Fibroblast of pulmonary artery (primary cell): Measurements from ENCODE around the gene ZNF516.
A peak's percentile ranks its signal among the peaks of the same experiment; 100 is the strongest.

ENCODE experiments used
- DNase-seq: peaks from one replicate; pipeline ENCODE4 v3.0.0-alpha.2; 2010; ENCODE audit warnings: low read depth
- H3K4me3 ChIP-seq: replicated peaks from 2 replicates; pipeline ENCODE4 v1.5.1; 2011; ENCODE audit warnings: low read depth, mild to moderate bottlenecking, control low read depth, low read length, moderate library complexity
- TF ChIP-seq, protein P1 (sequence below): IDR thresholded peaks from 2 replicates; pipeline ENCODE4 v1.5.1; 2011; ENCODE audit warnings: mild to moderate bottlenecking, control low read depth, low read length, inconsistent platforms; ENCODE audit errors: missing control alignments

The ZNF516 gene

DNA sequence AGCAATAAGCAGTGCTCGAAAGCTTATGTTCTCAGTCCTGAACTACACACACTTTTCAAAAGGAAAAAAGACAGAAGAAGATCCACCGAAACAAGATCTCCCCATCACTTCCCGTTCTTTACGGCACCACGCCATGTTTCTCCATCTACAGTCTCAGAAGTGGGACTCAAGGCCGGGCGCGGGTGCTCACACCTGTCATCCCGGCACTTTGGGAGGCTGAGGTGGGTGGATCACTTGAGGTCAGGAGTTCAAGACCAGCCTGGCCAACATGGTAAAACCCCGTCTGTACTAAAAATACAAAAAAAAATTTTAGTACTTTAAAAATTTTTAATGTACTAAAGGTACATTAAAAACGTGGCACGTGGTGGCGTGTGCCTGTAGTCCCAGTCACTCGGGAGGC, 31.2 kb downstream of the ZNF516 start:
- DNase-seq = no peak
- TF ChIP-seq, protein P1, sequence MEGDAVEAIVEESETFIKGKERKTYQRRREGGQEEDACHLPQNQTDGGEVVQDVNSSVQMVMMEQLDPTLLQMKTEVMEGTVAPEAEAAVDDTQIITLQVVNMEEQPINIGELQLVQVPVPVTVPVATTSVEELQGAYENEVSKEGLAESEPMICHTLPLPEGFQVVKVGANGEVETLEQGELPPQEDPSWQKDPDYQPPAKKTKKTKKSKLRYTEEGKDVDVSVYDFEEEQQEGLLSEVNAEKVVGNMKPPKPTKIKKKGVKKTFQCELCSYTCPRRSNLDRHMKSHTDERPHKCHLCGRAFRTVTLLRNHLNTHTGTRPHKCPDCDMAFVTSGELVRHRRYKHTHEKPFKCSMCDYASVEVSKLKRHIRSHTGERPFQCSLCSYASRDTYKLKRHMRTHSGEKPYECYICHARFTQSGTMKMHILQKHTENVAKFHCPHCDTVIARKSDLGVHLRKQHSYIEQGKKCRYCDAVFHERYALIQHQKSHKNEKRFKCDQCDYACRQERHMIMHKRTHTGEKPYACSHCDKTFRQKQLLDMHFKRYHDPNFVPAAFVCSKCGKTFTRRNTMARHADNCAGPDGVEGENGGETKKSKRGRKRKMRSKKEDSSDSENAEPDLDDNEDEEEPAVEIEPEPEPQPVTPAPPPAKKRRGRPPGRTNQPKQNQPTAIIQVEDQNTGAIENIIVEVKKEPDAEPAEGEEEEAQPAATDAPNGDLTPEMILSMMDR = no peak
- H3K4me3 ChIP-seq = no peak overlapping the region

DNA sequence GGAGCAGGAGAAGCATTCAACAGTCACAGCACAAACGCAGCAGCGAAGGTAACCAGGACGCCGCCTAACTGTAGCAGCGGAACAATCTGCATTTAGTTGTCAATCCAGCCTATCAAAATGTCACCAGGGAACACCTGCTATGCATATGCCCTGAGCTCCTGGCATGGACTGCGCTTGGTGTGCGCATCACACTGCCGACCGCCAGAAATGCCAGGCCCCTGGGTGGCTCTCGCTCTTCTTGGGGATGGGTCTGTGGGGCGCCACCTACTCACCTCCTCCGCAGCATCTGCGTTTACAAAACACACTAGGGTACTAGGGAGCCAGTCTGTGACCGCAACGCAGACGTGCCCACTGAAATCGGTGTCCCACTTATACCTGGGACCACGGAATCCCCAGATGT, 31.7 kb downstream of the ZNF516 start:
- no peak for DNase-seq
- TF ChIP-seq, protein P1 = no peak
- H3K4me3 ChIP-seq = no peak overlapping the region

DNA sequence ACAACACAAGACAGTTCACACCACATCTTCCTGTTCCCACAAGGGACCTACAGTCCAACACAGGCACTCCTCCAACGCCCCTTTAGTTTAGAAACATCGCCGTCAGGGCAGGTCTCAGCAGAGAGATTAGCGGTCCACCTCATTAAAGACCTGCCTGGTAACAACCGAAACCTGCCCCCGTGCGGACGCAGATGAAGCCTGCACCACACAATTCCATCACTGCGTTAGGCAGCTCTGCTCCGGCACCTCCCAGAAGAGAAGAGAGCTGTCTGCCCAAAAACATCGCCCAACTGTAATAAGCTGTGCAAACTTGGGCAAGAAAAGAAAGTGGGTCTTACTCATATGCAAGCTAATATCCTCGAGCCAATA, 32.7 kb downstream of the ZNF516 start:
- no peak for DNase-seq
- TF ChIP-seq, protein P1 = no peak
- no peak overlapping the region for H3K4me3 ChIP-seq

DNA sequence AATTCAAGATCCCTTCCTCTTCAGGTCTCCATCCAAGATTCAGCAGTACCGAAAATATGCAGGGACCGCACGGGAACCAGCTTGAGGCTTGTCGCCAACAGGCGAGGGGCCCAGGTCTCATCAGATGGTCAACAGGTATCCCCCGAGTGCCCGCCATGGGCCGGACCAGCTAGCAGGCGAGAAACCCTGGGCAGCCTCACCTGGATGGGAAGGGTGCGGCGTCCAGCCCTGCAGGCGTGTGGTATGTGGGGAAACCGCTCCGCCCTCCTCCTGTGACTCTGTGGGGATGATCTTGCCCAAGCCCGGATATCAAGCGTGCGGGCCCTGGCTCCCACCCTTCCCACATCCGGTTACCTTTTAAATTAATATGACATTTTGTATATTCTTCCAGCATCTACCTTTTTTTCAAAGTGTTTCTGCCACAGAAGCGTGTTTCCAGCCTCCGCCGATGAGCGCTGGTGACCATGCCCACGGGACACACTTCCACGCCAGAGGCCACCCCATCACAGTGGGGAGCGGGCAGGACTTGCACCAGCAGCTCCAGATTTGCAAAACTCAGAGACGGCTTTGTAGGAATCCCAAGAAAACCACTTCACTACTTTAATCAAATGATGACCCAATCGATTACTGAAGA, 33.2 kb downstream of the ZNF516 start:
- no peak overlapping the region for H3K4me3 ChIP-seq
- no peak for DNase-seq
- TF ChIP-seq, protein P1 = no peak

DNA sequence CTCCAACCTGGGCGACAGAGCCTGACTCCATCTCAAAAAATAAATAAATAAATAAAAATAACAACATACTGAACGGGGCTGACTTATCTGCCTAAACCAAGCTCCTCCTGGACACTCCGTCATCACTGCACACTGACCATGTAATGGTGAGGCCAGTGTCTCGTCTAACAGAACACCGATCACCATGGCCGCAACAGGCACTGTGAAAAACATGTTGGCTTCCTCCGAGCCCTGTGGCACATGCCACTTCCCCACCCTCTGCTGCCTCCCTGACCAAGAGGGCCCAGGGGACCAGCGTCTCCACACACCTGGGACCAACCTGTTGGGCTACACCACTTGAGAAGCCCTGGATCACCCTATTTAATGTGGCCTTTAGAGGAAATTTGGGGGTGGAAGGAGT, 33.9 kb downstream of the ZNF516 start:
- no peak overlapping the region for H3K4me3 ChIP-seq
- TF ChIP-seq, protein P1 = no peak
- no peak for DNase-seq

DNA sequence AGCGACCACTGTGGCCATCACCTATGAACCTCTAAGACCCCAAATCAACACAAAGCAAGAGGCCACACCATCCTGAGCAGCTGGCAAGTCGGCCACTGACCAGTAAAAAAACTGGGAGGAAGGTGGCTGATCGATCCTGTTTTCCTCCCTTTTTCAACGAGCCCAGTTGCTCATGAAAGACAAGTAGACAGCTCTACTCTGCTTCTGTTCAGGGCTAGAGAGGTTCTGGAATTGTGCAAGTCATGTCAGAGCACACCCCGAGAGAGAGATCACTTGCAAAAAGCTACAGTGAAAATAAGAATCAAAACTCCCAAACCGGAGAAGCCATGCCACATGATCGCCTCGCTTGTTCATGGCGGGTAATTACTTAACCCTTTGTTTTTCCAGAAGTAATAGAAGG, 34.6 kb downstream of the ZNF516 start:
- TF ChIP-seq, protein P1 = no peak
- H3K4me3 ChIP-seq = no peak overlapping the region
- no peak for DNase-seq

DNA sequence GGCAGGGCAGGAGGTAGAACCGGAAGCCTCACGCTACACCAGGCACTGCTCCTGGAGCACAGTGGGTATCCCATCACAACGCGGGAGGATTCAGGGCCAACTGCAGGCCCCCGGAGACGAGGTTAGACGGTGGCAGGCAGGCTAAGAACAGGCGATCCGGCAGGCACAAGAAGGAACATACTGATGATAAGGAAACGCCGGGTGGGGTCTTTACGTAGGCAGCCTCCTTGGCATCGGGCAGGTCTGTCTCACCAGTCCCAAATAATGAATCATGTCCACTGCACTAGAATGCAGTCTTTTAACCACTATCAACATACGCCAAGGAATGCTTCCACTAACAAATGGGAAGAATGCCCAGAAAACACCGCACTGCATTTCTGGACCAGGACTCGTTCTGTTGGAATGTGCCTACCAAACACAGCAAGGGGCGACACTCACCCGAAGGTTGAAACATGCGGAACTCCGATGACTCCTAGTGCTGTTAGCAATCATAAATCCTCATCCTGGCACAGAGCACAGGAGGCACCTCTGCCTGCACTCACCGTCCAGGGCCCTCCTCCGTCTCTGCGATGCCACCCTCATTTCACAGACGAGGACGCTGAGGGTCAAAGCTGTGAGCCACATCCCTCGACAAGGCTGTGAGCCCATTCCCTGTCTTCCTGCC, 35.2 kb downstream of the ZNF516 start:
- DNase-seq = peak; percentile 99
- TF ChIP-seq, protein P1 = peak; percentile 25
- H3K4me3 ChIP-seq = peak overlapping the region; percentile 11
